CD14-positive monocyte (primary cell): Measurements from ENCODE around the gene PLD1. TPM values are rescaled to one million over a fixed set of nuclear protein-coding genes. Genes with fewer than 3 reads are reported as not detected.

Experiments
- DNase-seq, 3 donors: peaks; one replicate each; pipeline ENCODE4 v3.0.0-alpha.2; 2011 to 2022
- H2AFZ ChIP-seq: 2 replicates; pipeline ENCODE4 v1.6.0; 2012; ENCODE audit warnings: mild to moderate bottlenecking, low read depth, low read length, inconsistent platforms; ENCODE audit not compliant: insufficient read depth, poor library complexity, severe bottlenecking
- H3K27ac ChIP-seq, 2 donors: 1 replicate in 1 of 2; 2 replicates in 1 of 2; pipeline ENCODE4 v1.5.1; 2012 to 2013; ENCODE audit warnings: low read length in 2 of 2, control low read depth in 1 of 2, inconsistent platforms in 1 of 2, low read depth in 1 of 2, mild to moderate bottlenecking in 1 of 2
- H3K27me3 ChIP-seq, 2 donors: one replicate each; pipeline versions ENCODE4 v1.6.0 to v1.6.1; 2011 to 2013; ENCODE audit warnings: low read length in 2 of 2; ENCODE audit not compliant: control insufficient read depth in 2 of 2, insufficient read depth in 2 of 2
- H3K36me3 ChIP-seq, 2 donors: replicated peaks in 1 of 2; 1 replicate in 1 of 2; 2 replicates in 1 of 2; pipeline versions ENCODE4 v1.5.1 to v1.6.1; 2012 to 2013; ENCODE audit warnings: low read length in 2 of 2, control low read depth in 1 of 2, inconsistent platforms in 1 of 2, mild to moderate bottlenecking in 1 of 2; ENCODE audit not compliant: insufficient read depth in 2 of 2, control insufficient read depth in 1 of 2
- H3K4me1 ChIP-seq, 2 donors: 1 replicate in 1 of 2; 2 replicates in 1 of 2; pipeline versions ENCODE4 v1.5.1 to v1.6.1; 2012 to 2013; ENCODE audit warnings: low read length in 2 of 2, control low read depth in 1 of 2, inconsistent platforms in 1 of 2, mild to moderate bottlenecking in 1 of 2, moderate library complexity in 1 of 2; ENCODE audit not compliant: insufficient read depth in 2 of 2, control insufficient read depth in 1 of 2
- H3K4me2 ChIP-seq: replicated peaks from 2 replicates; pipeline ENCODE3; 2012; ENCODE audit warnings: low read length, moderate library complexity, mild to moderate bottlenecking; ENCODE audit not compliant: poor library complexity, severe bottlenecking; ENCODE audit errors: extremely low read depth
- H3K4me3 ChIP-seq, 3 experiments: fragments of 200-600 bp in 1 of 3; sonication (generic) in 1 of 3; replicated peaks in 1 of 3; 1 replicate in 2 of 3; 2 replicates in 1 of 3; pipeline ENCODE4 v1.5.1; 2011 to 2013; ENCODE audit warnings: low read length in 3 of 3, mild to moderate bottlenecking in 3 of 3, control low read depth in 2 of 3, low read depth in 2 of 3, inconsistent platforms in 1 of 3, moderate library complexity in 1 of 3
- H3K79me2 ChIP-seq: 2 replicates; pipeline ENCODE4 v1.6.0; 2012; ENCODE audit warnings: mild to moderate bottlenecking, control low read depth, inconsistent platforms, low read length, moderate library complexity; ENCODE audit not compliant: insufficient read depth
- H3K9ac ChIP-seq: 2 replicates; pipeline ENCODE4 v1.6.0; 2017; ENCODE audit warnings: low read length, mild to moderate bottlenecking; ENCODE audit not compliant: insufficient read depth, poor library complexity, severe bottlenecking
- H3K9me3 ChIP-seq, 2 donors: replicated peaks in 1 of 2; 1 replicate in 1 of 2; 2 replicates in 1 of 2; pipeline versions ENCODE4 v1.5.1 to v1.6.1; 2012 to 2013; ENCODE audit warnings: low read length in 2 of 2, control low read depth in 1 of 2; ENCODE audit not compliant: control insufficient read depth in 1 of 2, insufficient read depth in 1 of 2
- H4K20me1 ChIP-seq: 2 replicates; pipeline ENCODE4 v1.6.0; 2012; ENCODE audit warnings: mild to moderate bottlenecking, low read length, control low read depth, moderate library complexity; ENCODE audit not compliant: insufficient read depth
- H3K27ac Mint-ChIP-seq, 7 donors: one replicate each; pipeline ENCODE4 v1.8.0; 2020; ENCODE audit warnings: mild to moderate bottlenecking in 7 of 7, mixed read lengths in 7 of 7, moderate library complexity in 6 of 7, inconsistent platforms in 2 of 7
- H3K27me3 Mint-ChIP-seq, 3 donors: one replicate each; pipeline ENCODE4 v1.8.0; 2021 to 2022; ENCODE audit warnings: low read depth in 3 of 3, mild to moderate bottlenecking in 3 of 3, mixed read lengths in 3 of 3, moderate library complexity in 3 of 3, inconsistent platforms in 1 of 3
- H3K36me3 Mint-ChIP-seq, 2 donors: one replicate each; pipeline ENCODE4 v1.8.0; 2020; ENCODE audit warnings: mixed read lengths in 2 of 2, inconsistent platforms in 1 of 2, mild to moderate bottlenecking in 1 of 2
- H3K4me1 Mint-ChIP-seq: one replicate; pipeline ENCODE4 v1.8.0; 2020; ENCODE audit warnings: mild to moderate bottlenecking, mixed read lengths
- H3K4me3 Mint-ChIP-seq, 2 donors: one replicate each; pipeline ENCODE4 v1.8.0; 2020; ENCODE audit warnings: mild to moderate bottlenecking in 2 of 2, mixed read lengths in 2 of 2, moderate library complexity in 1 of 2
- H3K9me3 Mint-ChIP-seq, 7 donors: one replicate each; pipeline ENCODE4 v1.8.0; 2020 to 2022; ENCODE audit warnings: mixed read lengths in 7 of 7, mild to moderate bottlenecking in 6 of 7, moderate library complexity in 6 of 7, inconsistent platforms in 2 of 7
- WGBS: methylation state at CpG from one replicate; pipeline ENCODE4 v1.1.5; 2013; ENCODE audit warnings: missing lambda C conversion rate; ENCODE audit not compliant: insufficient coverage; 5-methylcytosine and 5-hydroxymethylcytosine counted together
- intact Hi-C, 2 donors: fragments of 100-400 bp; cut with micrococcal nuclease; formaldehyde crosslinking; loops; one replicate each; pipeline versions ENCODE4 v1.15.0 to v1.15.1; 2023
- polyA plus RNA-seq, 3 donors: library from polyadenylated mRNA; depleted of rRNA in 1 of 3; unstranded in 2 of 3; stranded (reverse) in 1 of 3; fragments of 300-500 nt in 2 of 3; fragments of >200 nt in 1 of 3; fragmentation: Illumina TruSeq in 2 of 3; gene quantifications; 1 replicate in 2 of 3; 2 replicates in 1 of 3; pipeline ENCODE4 v1.2.3, GENCODE V29; 2012 to 2021
- TF ChIP-seq, protein P1 (sequence below): fragments of 200-600 bp; IDR thresholded peaks from one replicate; pipeline ENCODE4 v1.8.0; 2022; ENCODE audit warnings: antibody characterized with exemption, mild to moderate bottlenecking

The PLD1 gene
- polyA plus RNA-seq, 3 donors: 5.1 to 7.9 (median 5.8) TPM

DNA sequence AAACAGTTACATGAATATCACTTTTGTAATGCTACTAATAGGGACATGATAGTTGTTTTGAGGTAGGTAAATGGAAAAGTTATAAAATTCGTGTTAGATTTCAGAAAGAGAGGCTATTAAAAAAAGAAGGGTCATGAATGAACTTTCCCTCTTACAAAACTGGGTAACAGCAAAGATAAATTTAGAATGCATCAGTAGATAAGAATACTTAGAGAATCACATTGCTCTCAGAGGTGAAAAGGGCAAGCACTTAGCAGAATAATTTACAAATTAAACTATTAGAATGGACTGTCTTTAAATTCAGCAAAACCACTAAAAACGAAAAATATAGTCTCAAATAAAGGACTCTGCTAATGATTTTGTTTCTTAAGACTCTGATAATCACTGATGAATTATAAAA lies 167.2 kb downstream of the PLD1 start:
- TF ChIP-seq, protein P1, sequence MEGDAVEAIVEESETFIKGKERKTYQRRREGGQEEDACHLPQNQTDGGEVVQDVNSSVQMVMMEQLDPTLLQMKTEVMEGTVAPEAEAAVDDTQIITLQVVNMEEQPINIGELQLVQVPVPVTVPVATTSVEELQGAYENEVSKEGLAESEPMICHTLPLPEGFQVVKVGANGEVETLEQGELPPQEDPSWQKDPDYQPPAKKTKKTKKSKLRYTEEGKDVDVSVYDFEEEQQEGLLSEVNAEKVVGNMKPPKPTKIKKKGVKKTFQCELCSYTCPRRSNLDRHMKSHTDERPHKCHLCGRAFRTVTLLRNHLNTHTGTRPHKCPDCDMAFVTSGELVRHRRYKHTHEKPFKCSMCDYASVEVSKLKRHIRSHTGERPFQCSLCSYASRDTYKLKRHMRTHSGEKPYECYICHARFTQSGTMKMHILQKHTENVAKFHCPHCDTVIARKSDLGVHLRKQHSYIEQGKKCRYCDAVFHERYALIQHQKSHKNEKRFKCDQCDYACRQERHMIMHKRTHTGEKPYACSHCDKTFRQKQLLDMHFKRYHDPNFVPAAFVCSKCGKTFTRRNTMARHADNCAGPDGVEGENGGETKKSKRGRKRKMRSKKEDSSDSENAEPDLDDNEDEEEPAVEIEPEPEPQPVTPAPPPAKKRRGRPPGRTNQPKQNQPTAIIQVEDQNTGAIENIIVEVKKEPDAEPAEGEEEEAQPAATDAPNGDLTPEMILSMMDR: no peak
- H3K36me3 ChIP-seq: peaks cover 30 to 58% of the 10 kb centered on the region in 2 donors
- no peak overlapping the region for H3K4me3 Mint-ChIP-seq
- intact Hi-C loops: loop anchor here in 1 of 2 donors (10.0 kb wide), 1 partner anchor 192 kb away; no protein-coding TSS in a partner anchor
- peaks cover 43 to 51% of the 10 kb centered on the region in 2 donors for H3K36me3 Mint-ChIP-seq
- DNase-seq: no peak
- no peaks in the 10 kb centered on the region for H3K79me2 ChIP-seq
- no peak overlapping the region for H3K4me2 ChIP-seq
- H3K4me1 Mint-ChIP-seq: peaks cover under 1% of the 10 kb centered on the region
- no peaks in the 10 kb centered on the region for H3K27me3 ChIP-seq
- no peak overlapping the region for H3K27ac Mint-ChIP-seq
- no CpG with 5 or more reads among the region's 2 CpGs for WGBS
- no peaks in the 10 kb centered on the region for H3K9me3 Mint-ChIP-seq
- H3K27me3 Mint-ChIP-seq: no peaks in the 10 kb centered on the region
- H3K9me3 ChIP-seq: no peaks in the 10 kb centered on the region
- H4K20me1 ChIP-seq: no peaks in the 10 kb centered on the region
- H3K27ac ChIP-seq: no peak overlapping the region
- H3K4me1 ChIP-seq: no peaks in the 10 kb centered on the region
- H2AFZ ChIP-seq: no peak overlapping the region
- no peak overlapping the region for H3K9ac ChIP-seq
- H3K4me3 ChIP-seq: no peak overlapping the region

DNA sequence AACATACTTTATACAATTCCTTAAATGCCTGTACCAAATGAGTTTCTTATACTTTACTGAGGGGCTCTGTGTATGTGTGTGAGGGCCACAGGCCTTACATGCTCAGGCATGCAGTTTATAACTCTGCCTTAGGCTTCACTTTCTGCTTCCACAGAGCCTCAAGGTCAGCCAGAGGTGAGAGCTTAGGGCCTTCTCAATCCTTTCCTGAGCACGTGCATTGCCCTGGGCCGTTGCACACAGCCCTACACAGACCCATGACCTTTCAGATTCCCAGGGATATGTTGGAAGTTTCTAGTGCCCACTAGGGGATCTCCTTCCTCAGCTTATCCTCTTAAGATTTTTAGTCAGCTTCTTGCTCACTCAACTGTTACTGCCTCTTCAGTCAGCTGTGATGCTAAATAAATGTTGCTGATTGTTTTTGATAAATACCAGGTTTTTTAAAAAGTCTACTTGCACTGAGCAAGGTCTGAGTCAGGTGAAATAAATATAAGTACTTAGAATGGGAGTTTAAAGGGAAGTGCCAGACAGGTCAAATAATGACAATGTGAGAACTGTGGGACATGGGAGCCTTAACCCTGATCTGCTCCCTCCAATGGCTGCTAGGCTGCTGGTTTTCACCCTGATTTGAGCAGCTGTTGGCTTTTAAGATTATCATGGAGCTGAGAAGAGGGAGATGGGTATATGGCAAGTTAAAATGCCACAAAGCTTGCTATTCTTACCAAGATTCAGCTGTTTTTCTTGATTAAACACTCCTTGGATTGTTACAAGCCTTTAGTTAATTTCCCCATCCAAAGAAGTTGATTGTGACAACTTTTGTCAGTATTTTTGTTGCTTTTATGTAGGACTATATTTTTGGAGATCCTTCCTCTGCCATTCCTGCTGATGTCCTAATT lies 169.5 kb downstream of the PLD1 start:
- intact Hi-C loops: loop anchor here in 1 of 2 donors (10.0 kb wide), 1 partner anchor 194 kb away; no protein-coding TSS in a partner anchor
- H3K27ac ChIP-seq: no peak overlapping the region
- Mint-ChIP-seq H3K9me3 (no peaks in the 10 kb centered on the region), H3K4me3 (no peak overlapping the region), H3K27ac (peak overlapping the region in 2 of 7 donors; percentile 21 to 54), H3K36me3 (peaks cover 44 to 61% of the 10 kb centered on the region in 2 donors), H3K27me3 (no peaks in the 10 kb centered on the region), H3K4me1 (peaks cover 8% of the 10 kb centered on the region)
- no peaks in the 10 kb centered on the region for H3K9me3 ChIP-seq
- DNase-seq: no peak
- TF ChIP-seq, protein P1: no peak
- no CpG with 5 or more reads among the region's 2 CpGs for WGBS
- H3K4me3 ChIP-seq: no peak overlapping the region
- no peaks in the 10 kb centered on the region for H3K27me3 ChIP-seq
- H3K4me2 ChIP-seq: no peak overlapping the region
- no peaks in the 10 kb centered on the region for H3K79me2 ChIP-seq
- no peaks in the 10 kb centered on the region for H4K20me1 ChIP-seq
- H3K9ac ChIP-seq: no peak overlapping the region
- peaks cover 30 to 70% of the 10 kb centered on the region in 2 donors for H3K36me3 ChIP-seq
- no peaks in the 10 kb centered on the region for H3K4me1 ChIP-seq
- H2AFZ ChIP-seq: no peak overlapping the region
